NCI-H2029 treated with DMSO at 0.1 percent for 48 hours (cell line): ENCODE measurements around the gene HAUS7.

ENCODE experiments used
- DNase-seq: peaks from one replicate; lab custom pipeline; 2025; lab: John Stamatoyannopoulos, UW

HAUS7 gene

GRCh38 chrX:153499341-153499740, 29.0 kb upstream of the HAUS7 start:
- no peak for DNase-seq

GRCh38 chrX:153498453-153498852, 28.1 kb upstream of the HAUS7 start:
- no peak for DNase-seq

GRCh38 chrX:153496590-153496959, 26.2 kb upstream of the HAUS7 start:
- no peak for DNase-seq

- DNase-seq, result no peak
Observed at GRCh38 chrX:153495903-153496589, 25.7 kb upstream of the HAUS7 start.

- no peak for DNase-seq
Observed at GRCh38 chrX:153495362-153495751, 25.0 kb upstream of the HAUS7 start.

- DNase-seq, result no peak
Observed at GRCh38 chrX:153494541-153495361, 24.4 kb upstream of the HAUS7 start, which contains the start of gene BGN. TSS of gene BGN (plus strand) at chrX:153494980. CDS start at chrX:153504632, 9,652 bp downstream.

GRCh38 chrX:153494061-153494460, 23.7 kb upstream of the HAUS7 start:
- DNase-seq, result no peak

GRCh38 chrX:153493085-153493484, 22.7 kb upstream of the HAUS7 start:
- DNase-seq, result no peak

GRCh38 chrX:153492543-153492942, 22.2 kb upstream of the HAUS7 start:
- DNase-seq, result no peak

GRCh38 chrX:153491918-153492317, 21.5 kb upstream of the HAUS7 start:
- no peak for DNase-seq

- DNase-seq, result no peak
Observed at GRCh38 chrX:153491351-153491914, 21.1 kb upstream of the HAUS7 start.

GRCh38 chrX:153490217-153490930, 20.0 kb upstream of the HAUS7 start:
- no peak for DNase-seq

GRCh38 chrX:153488231-153488914, 18.0 kb upstream of the HAUS7 start:
- no peak for DNase-seq

GRCh38 chrX:153487590-153488071, 17.3 kb upstream of the HAUS7 start:
- no peak for DNase-seq

- no peak for DNase-seq
Observed at GRCh38 chrX:153486171-153486570, 15.8 kb upstream of the HAUS7 start.

- no peak for DNase-seq
Observed at GRCh38 chrX:153485396-153486080, 15.2 kb upstream of the HAUS7 start.

GRCh38 chrX:153482376-153483015, 12.1 kb upstream of the HAUS7 start:
- no peak for DNase-seq

GRCh38 chrX:153481043-153481442, 10.7 kb upstream of the HAUS7 start:
- no peak for DNase-seq

GRCh38 chrX:153478746-153479145, 8.4 kb upstream of the HAUS7 start:
- DNase-seq, result no peak

GRCh38 chrX:153477901-153478300, 7.5 kb upstream of the HAUS7 start:
- no peak for DNase-seq
